Measurements from ENCODE around the gene RELN. TPM values are rescaled to one million over a fixed set of nuclear protein-coding genes. Genes with fewer than 3 reads are reported as not detected.

RELN gene
- total RNA-seq, 1 experiment from 2014 or later = 0.02 TPM

DNA sequence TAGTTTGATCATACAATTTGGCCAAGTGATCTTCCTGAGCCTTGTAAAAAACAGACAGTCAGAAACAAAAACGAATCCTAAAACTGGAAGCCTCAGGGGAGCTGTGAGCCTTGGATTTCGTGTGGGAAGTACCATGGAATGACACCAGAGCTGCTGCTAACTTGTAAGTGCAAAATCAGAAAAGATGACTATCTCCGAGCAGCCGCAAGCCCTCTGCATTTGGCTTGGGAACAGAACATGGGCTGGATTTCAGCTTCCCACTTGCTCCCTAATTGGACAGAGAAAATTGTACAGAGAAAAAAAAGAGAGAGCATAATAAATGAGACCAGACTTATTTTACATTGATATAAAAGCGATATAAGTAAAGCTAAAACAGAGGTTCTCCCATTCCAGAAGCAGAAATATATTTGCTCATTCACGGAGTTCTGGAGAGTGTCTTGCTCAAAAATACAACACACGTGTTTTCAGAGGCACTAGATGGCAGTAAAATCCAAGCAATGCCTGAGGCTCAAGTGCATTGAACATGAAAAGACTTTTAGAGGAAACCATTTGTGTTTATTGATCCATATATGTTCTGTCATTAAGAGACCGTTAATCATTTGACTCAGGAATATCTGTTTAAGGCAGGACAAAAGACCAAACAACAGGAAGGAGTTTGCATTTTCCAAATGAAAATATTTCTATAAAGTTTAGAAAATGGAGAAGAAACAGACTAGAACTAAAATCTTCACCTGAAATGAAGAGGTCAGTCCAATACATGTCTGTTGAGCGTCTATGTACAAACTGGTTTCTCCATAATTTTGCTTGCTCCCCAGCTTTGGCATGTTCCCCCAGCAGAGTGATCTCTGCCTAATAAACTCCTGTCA lies 465.2 kb downstream of the RELN start:
- no CpG with 5 or more reads among the region's 9 CpGs for WGBS (ENCODE audit: extremely low coverage, insufficient read length, low lambda C conversion rate)
- Histone ChIP-seq H3T11ph (ENCODE audit: low read length) (no peak overlapping the region), H3K9me3 (ENCODE audit: control insufficient read depth, low read depth, low read length) (no peaks in the 10 kb centered on the region), H2AK5ac (ENCODE audit: insufficient read length, low read length) (no peak overlapping the region), H2AFZ (ENCODE audit: low read length) (no peak overlapping the region), H3K23me2 (ENCODE audit: insufficient read length, low read depth, low read length, poor library complexity, severe bottlenecking) (no peaks in the 10 kb centered on the region), H3K27me3 (ENCODE audit: insufficient read depth, low read length) (no peaks in the 10 kb centered on the region), H4K91ac (ENCODE audit: insufficient read length, low read depth, low read length) (no peak overlapping the region), H3K56ac (ENCODE audit: insufficient read length, low read depth, low read length) (no peak overlapping the region), H2BK12ac (ENCODE audit: insufficient read length, low read depth, low read length) (no peak overlapping the region), H3K79me1 (ENCODE audit: insufficient read depth, low read depth, low read length, poor library complexity, severe bottlenecking) (no peaks in the 10 kb centered on the region), H2BK120ac (ENCODE audit: low read depth, low read length, poor library complexity, severe bottlenecking) (no peak overlapping the region), H3K79me2 (ENCODE audit: insufficient read depth, low read length) (no peaks in the 10 kb centered on the region), H3K27ac (ENCODE audit: insufficient read length, low read depth, low read length) (no peak overlapping the region), H4K20me1 (ENCODE audit: control insufficient read depth, insufficient read depth, insufficient read length) (no peaks in the 10 kb centered on the region), H2BK20ac (ENCODE audit: low read depth, low read length, poor library complexity, severe bottlenecking) (no peak overlapping the region), H3K23ac (ENCODE audit: insufficient read length, low read depth, low read length) (no peak overlapping the region), H2BK15ac (ENCODE audit: low read depth, low read length) (no peak overlapping the region), H3K18ac (ENCODE audit: insufficient read length, low read depth, low read length) (no peak overlapping the region), H3K4me2 (ENCODE audit: insufficient read depth, insufficient read length, low read length) (no peak overlapping the region), H4K5ac (ENCODE audit: insufficient read length, low read depth, low read length) (no peak overlapping the region), H3K4me1 (ENCODE audit: insufficient read depth, low read length) (no peaks in the 10 kb centered on the region), H3K14ac (ENCODE audit: insufficient read depth, low read length) (no peak overlapping the region), H3K9ac (ENCODE audit: extremely low read depth, insufficient read length, low read length) (no peak overlapping the region), H3K4ac (ENCODE audit: low read depth, low read length) (no peak overlapping the region), H2BK5ac (ENCODE audit: insufficient read length, low read length) (no peak overlapping the region), H4K8ac (replicated peaks; ENCODE audit: insufficient read length, low read depth, low read length) (no peak overlapping the region)
- H3K4me1 Mint-ChIP-seq = peaks cover 5 to 6% of the 10 kb centered on the region in 2 experiments
- no peaks in the 10 kb centered on the region for H3K9me3 Mint-ChIP-seq
- DNase-seq = no peak
- H3K27ac Mint-ChIP-seq = no peak overlapping the region
- H3K36me3 Mint-ChIP-seq (ENCODE audit: insufficient read depth in 1 of 3, low read depth in 3 of 3) = no peaks in the 10 kb centered on the region
- H3K4me3 Mint-ChIP-seq = no peak overlapping the region
- TF ChIP-seq, protein P1, sequence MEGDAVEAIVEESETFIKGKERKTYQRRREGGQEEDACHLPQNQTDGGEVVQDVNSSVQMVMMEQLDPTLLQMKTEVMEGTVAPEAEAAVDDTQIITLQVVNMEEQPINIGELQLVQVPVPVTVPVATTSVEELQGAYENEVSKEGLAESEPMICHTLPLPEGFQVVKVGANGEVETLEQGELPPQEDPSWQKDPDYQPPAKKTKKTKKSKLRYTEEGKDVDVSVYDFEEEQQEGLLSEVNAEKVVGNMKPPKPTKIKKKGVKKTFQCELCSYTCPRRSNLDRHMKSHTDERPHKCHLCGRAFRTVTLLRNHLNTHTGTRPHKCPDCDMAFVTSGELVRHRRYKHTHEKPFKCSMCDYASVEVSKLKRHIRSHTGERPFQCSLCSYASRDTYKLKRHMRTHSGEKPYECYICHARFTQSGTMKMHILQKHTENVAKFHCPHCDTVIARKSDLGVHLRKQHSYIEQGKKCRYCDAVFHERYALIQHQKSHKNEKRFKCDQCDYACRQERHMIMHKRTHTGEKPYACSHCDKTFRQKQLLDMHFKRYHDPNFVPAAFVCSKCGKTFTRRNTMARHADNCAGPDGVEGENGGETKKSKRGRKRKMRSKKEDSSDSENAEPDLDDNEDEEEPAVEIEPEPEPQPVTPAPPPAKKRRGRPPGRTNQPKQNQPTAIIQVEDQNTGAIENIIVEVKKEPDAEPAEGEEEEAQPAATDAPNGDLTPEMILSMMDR (conservative IDR thresholded peaks at IDR 0.05) = peak; percentile 57
- no peaks in the 10 kb centered on the region for H3K27me3 Mint-ChIP-seq (ENCODE audit: low read depth)

Data from H9 (cell line).